ENCODE measurements around the gene LRP4. TPM values are rescaled to one million over a fixed set of nuclear protein-coding genes. Genes with fewer than 3 reads are reported as not detected.

Gene LRP4
- total RNA-seq, 1 experiment from 2014 or later, result 11.6 TPM

DNA sequence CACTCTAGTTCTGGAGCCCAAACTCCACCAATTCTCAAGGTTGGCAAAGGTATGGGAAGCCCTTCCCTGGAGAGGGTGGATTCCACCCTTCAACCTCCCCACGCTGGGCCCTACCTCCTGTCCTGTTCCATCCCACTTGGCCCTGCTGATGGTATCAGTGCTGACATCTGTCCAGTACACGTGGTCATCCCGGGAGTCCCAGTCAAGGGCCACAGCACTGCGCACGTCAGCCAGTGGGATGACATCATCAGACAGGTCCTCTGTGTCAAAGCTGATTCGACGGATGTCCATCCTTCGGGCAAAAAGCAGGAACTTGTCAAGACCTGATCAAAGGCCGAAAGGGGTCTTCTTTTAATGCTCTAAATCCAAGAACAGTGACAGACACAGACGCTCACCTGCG is 32.1 kb downstream of the LRP4 start:
- no peak overlapping the region for H3T11ph ChIP-seq (ENCODE audit: low read length)
- H2AK5ac ChIP-seq (ENCODE audit: insufficient read length, low read length), result no peak overlapping the region
- H2AFZ ChIP-seq (ENCODE audit: low read length), result no peak overlapping the region
- H3K9ac ChIP-seq (ENCODE audit: extremely low read depth, insufficient read length, low read length), result no peak overlapping the region
- H3K27me3 ChIP-seq (ENCODE audit: insufficient read depth, low read length), result no peaks in the 10 kb centered on the region
- H3K9me3 Mint-ChIP-seq, result peaks cover 0 to 4% of the 10 kb centered on the region in 2 experiments; a peak in 1 of 5 replicates
- H3K27me3 Mint-ChIP-seq (ENCODE audit: low read depth), result no peaks in the 10 kb centered on the region
- H2BK5ac ChIP-seq (ENCODE audit: insufficient read length, low read length), result no peak overlapping the region
- H2BK120ac ChIP-seq (ENCODE audit: low read depth, low read length, poor library complexity, severe bottlenecking), result no peak overlapping the region
- no CpG with 5 or more reads among the region's 11 CpGs for WGBS (ENCODE audit: extremely low coverage, insufficient read length, low lambda C conversion rate)
- H4K5ac ChIP-seq (ENCODE audit: insufficient read length, low read depth, low read length), result no peak overlapping the region
- no peak overlapping the region for H3K18ac ChIP-seq (ENCODE audit: insufficient read length, low read depth, low read length)
- no peak overlapping the region for H3K4me2 ChIP-seq (ENCODE audit: insufficient read depth, insufficient read length, low read length)
- no peaks in the 10 kb centered on the region for H3K9me3 ChIP-seq (ENCODE audit: control insufficient read depth, low read depth, low read length)
- peaks cover 45 to 54% (median 49%) of the 10 kb centered on the region in 3 experiments for H3K36me3 Mint-ChIP-seq (ENCODE audit: insufficient read depth in 1 of 3, low read depth in 3 of 3)
- no peaks in the 10 kb centered on the region for H3K4me1 ChIP-seq (ENCODE audit: insufficient read depth, low read length)
- H3K79me1 ChIP-seq (ENCODE audit: insufficient read depth, low read depth, low read length, poor library complexity, severe bottlenecking), result no peaks in the 10 kb centered on the region
- no peak overlapping the region for H3K27ac ChIP-seq (ENCODE audit: insufficient read length, low read depth, low read length)
- H2BK20ac ChIP-seq (ENCODE audit: low read depth, low read length, poor library complexity, severe bottlenecking), result no peak overlapping the region
- H3K14ac ChIP-seq (ENCODE audit: insufficient read depth, low read length), result no peak overlapping the region
- 0 out of 7 replicates have a peak overlapping the region, but pooled peaks of 1 of the 3 experiments have one; percentile 61 for H3K27ac Mint-ChIP-seq
- H3K23ac ChIP-seq (ENCODE audit: insufficient read length, low read depth, low read length), result no peak overlapping the region
- H3K79me2 ChIP-seq (ENCODE audit: insufficient read depth, low read length), result no peaks in the 10 kb centered on the region
- TF ChIP-seq, protein P1, sequence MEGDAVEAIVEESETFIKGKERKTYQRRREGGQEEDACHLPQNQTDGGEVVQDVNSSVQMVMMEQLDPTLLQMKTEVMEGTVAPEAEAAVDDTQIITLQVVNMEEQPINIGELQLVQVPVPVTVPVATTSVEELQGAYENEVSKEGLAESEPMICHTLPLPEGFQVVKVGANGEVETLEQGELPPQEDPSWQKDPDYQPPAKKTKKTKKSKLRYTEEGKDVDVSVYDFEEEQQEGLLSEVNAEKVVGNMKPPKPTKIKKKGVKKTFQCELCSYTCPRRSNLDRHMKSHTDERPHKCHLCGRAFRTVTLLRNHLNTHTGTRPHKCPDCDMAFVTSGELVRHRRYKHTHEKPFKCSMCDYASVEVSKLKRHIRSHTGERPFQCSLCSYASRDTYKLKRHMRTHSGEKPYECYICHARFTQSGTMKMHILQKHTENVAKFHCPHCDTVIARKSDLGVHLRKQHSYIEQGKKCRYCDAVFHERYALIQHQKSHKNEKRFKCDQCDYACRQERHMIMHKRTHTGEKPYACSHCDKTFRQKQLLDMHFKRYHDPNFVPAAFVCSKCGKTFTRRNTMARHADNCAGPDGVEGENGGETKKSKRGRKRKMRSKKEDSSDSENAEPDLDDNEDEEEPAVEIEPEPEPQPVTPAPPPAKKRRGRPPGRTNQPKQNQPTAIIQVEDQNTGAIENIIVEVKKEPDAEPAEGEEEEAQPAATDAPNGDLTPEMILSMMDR (conservative IDR thresholded peaks at IDR 0.05), result no peak
- DNase-seq, result no peak
- no peak overlapping the region for H3K4me3 Mint-ChIP-seq
- peaks cover 0 to 3% of the 10 kb centered on the region in 2 experiments; a peak in 1 of 4 replicates for H3K4me1 Mint-ChIP-seq
- no peak overlapping the region for H4K91ac ChIP-seq (ENCODE audit: insufficient read length, low read depth, low read length)
- no peaks in the 10 kb centered on the region for H3K23me2 ChIP-seq (ENCODE audit: insufficient read length, low read depth, low read length, poor library complexity, severe bottlenecking)
- peaks cover 3% of the 10 kb centered on the region for H4K20me1 ChIP-seq (ENCODE audit: control insufficient read depth, insufficient read depth, insufficient read length)
- H2BK12ac ChIP-seq (ENCODE audit: insufficient read length, low read depth, low read length), result no peak overlapping the region
- H3K4ac ChIP-seq (ENCODE audit: low read depth, low read length), result no peak overlapping the region
- no peak overlapping the region for H4K8ac ChIP-seq (replicated peaks; ENCODE audit: insufficient read length, low read depth, low read length)
- no peak overlapping the region for H2BK15ac ChIP-seq (ENCODE audit: low read depth, low read length)
- H3K56ac ChIP-seq (ENCODE audit: insufficient read length, low read depth, low read length), result no peak overlapping the region
